Measurements from ENCODE around the gene SFTA2.
"Not testable (repeated sequence)": the region's sequence is repeated elsewhere in the genome, so short reads cannot be mapped to it uniquely, and the experiment has no call there.

SFTA2 gene

DNA sequence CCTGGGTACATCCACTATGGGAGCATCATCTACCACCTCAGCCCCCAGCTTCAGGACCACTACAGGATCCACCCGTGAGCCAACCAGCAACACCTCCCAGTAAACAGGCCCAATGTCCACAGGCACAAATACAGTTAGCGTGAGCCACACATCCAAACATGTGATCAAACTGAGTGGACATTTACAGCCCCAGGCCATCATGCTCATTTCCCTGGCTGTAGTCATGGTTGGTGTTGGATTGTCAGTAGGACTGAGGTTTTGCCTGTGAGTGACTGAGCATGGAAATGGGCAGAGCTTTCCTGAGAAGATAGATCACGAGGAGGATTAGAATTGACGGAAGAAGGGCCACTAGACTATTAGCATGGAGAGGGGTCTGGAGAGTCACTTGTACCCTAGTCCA, 40.8 kb upstream of the SFTA2 start:
- no peak overlapping the region for H3K4me3 ChIP-seq (ENCODE audit: insufficient read depth in 1 of 2, low read depth in 1 of 2, low read length in 2 of 2)
- no peak overlapping the region for H2BK12ac ChIP-seq (ENCODE audit: low read length in 2 of 2)
- 99% methylated on average over 4 of the region's 4 CpGs for WGBS
- H3K9me3 ChIP-seq (ENCODE audit: control insufficient read depth, low read length) = no peaks in the 10 kb centered on the region
- no peak overlapping the region for H3K18ac ChIP-seq (ENCODE audit: low read depth in 1 of 2, low read length in 2 of 2)
- H3K9ac ChIP-seq (ENCODE audit: low read length) = no peak overlapping the region
- H4K91ac ChIP-seq (ENCODE audit: low read length) = no peak overlapping the region
- no peak overlapping the region for H2AK5ac ChIP-seq (ENCODE audit: low read length, severe bottlenecking)
- H3K4me2 ChIP-seq (ENCODE audit: low read length, poor library complexity, severe bottlenecking) = no peak overlapping the region
- no peak overlapping the region for H2AFZ ChIP-seq (ENCODE audit: low read depth, low read length)
- no peak overlapping the region for H3K14ac ChIP-seq (ENCODE audit: low read length in 2 of 2)
- DNase-seq = no peak
- no peak overlapping the region for H4K8ac ChIP-seq (ENCODE audit: low read length)
- H2BK120ac ChIP-seq (ENCODE audit: low read depth, low read length) = no peak overlapping the region
- no peak overlapping the region for H3K4ac ChIP-seq (ENCODE audit: low read depth in 1 of 2, low read length in 2 of 2)
- peaks cover 7 to 20% of the 10 kb centered on the region in 2 experiments for H3K27me3 ChIP-seq (ENCODE audit: control insufficient read depth in 1 of 2, insufficient read depth in 1 of 2, low read length in 2 of 2)
- no peak overlapping the region for H3K23ac ChIP-seq (ENCODE audit: low read length in 2 of 2)
- H3K4me1 ChIP-seq (ENCODE audit: control insufficient read depth, insufficient read depth, low read depth, low read length) = no peaks in the 10 kb centered on the region
- no peaks in the 10 kb centered on the region for H3K36me3 ChIP-seq (ENCODE audit: control insufficient read depth in 1 of 2, insufficient read depth in 2 of 2, low read depth in 1 of 2, low read length in 2 of 2)
- H2BK15ac ChIP-seq (ENCODE audit: low read depth, poor library complexity, severe bottlenecking) = no peak overlapping the region
- no peak overlapping the region for H2BK5ac ChIP-seq (ENCODE audit: low read depth, low read length, poor library complexity, severe bottlenecking)
- no peaks in the 10 kb centered on the region for H3K79me1 ChIP-seq (replicated peaks; ENCODE audit: low read length, poor library complexity, severe bottlenecking)
- H3K27ac ChIP-seq (ENCODE audit: low read length, poor library complexity, severe bottlenecking) = no peak overlapping the region

DNA sequence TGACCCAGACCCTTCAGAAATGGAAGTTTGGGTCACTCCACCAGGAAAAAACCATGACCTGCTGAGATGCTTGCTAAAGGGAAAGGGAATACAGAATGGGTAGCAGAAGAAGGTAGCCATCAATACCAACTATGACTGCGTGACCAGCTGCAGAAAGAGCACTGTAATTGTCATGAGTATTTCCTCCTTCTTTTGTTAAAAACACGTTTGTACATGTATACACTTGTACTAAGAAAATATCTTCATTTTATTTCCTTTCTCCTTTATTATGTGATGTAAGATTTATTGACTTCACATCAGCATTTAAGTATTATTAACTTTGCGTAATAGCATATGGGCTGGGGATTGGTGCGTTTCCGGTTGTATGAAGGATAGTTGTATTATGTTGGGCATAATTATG, 39.0 kb upstream of the SFTA2 start:
- H3K27me3 ChIP-seq (ENCODE audit: control insufficient read depth in 1 of 2, insufficient read depth in 1 of 2, low read length in 2 of 2) = peaks cover 7 to 20% of the 10 kb centered on the region in 2 experiments
- no peak overlapping the region for H2BK15ac ChIP-seq (ENCODE audit: low read depth, poor library complexity, severe bottlenecking)
- H3K18ac ChIP-seq (ENCODE audit: low read depth in 1 of 2, low read length in 2 of 2) = no peak overlapping the region
- no peak overlapping the region for H3K4me3 ChIP-seq (ENCODE audit: insufficient read depth in 1 of 2, low read depth in 1 of 2, low read length in 2 of 2)
- no peak overlapping the region for H3K4me2 ChIP-seq (ENCODE audit: low read length, poor library complexity, severe bottlenecking)
- H2AK5ac ChIP-seq (ENCODE audit: low read length, severe bottlenecking) = no peak overlapping the region
- no peaks in the 10 kb centered on the region for H3K79me1 ChIP-seq (replicated peaks; ENCODE audit: low read length, poor library complexity, severe bottlenecking)
- H3K23ac ChIP-seq (ENCODE audit: low read length in 2 of 2) = no peak overlapping the region
- no peak overlapping the region for H3K9ac ChIP-seq (ENCODE audit: low read length)
- H4K91ac ChIP-seq (ENCODE audit: low read length) = no peak overlapping the region
- no peak overlapping the region for H2BK5ac ChIP-seq (ENCODE audit: low read depth, low read length, poor library complexity, severe bottlenecking)
- H2BK120ac ChIP-seq (ENCODE audit: low read depth, low read length) = no peak overlapping the region
- no peaks in the 10 kb centered on the region for H3K36me3 ChIP-seq (ENCODE audit: control insufficient read depth in 1 of 2, insufficient read depth in 2 of 2, low read depth in 1 of 2, low read length in 2 of 2)
- no peak overlapping the region for H4K8ac ChIP-seq (ENCODE audit: low read length)
- no peak overlapping the region for H3K4ac ChIP-seq (ENCODE audit: low read depth in 1 of 2, low read length in 2 of 2)
- H3K14ac ChIP-seq (ENCODE audit: low read length in 2 of 2) = no peak overlapping the region
- over 99% methylated on average over 3 of the region's 5 CpGs for WGBS
- H3K27ac ChIP-seq (ENCODE audit: low read length, poor library complexity, severe bottlenecking) = no peak overlapping the region
- H2AFZ ChIP-seq (ENCODE audit: low read depth, low read length) = no peak overlapping the region
- H2BK12ac ChIP-seq (ENCODE audit: low read length in 2 of 2) = no peak overlapping the region
- H3K9me3 ChIP-seq (ENCODE audit: control insufficient read depth, low read length) = no peaks in the 10 kb centered on the region
- no peaks in the 10 kb centered on the region for H3K4me1 ChIP-seq (ENCODE audit: control insufficient read depth, insufficient read depth, low read depth, low read length)
- DNase-seq = no peak

DNA sequence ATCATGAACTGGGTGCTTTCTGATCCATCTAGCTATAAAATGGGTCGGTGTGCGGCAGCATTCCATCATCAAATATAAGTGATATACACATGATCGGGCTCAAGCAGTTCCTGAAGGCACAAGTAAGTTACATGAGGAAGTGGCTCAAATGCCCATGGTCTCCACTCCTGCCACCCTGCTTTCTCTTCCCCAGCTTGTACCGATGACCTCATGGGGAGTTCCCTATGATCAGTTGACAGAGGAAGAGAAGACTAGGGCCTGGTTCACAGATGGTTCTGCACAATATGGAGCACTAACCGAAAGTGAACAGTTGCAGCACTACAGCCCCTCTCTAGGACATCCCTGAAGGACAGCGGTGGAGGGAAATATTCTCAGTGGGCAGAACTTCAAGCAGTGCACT, 37.2 kb upstream of the SFTA2 start:
- not testable (repeated sequence) for H2AFZ ChIP-seq (ENCODE audit: low read depth, low read length); H3K79me1 ChIP-seq (replicated peaks; ENCODE audit: low read length, poor library complexity, severe bottlenecking); H3K4ac ChIP-seq (ENCODE audit: low read depth in 1 of 2, low read length in 2 of 2); H2BK5ac ChIP-seq (ENCODE audit: low read depth, low read length, poor library complexity, severe bottlenecking); H3K9ac ChIP-seq (ENCODE audit: low read length); H2BK15ac ChIP-seq (ENCODE audit: low read depth, poor library complexity, severe bottlenecking); H3K27ac ChIP-seq (ENCODE audit: low read length, poor library complexity, severe bottlenecking); H4K8ac ChIP-seq (ENCODE audit: low read length); H3K18ac ChIP-seq (ENCODE audit: low read depth in 1 of 2, low read length in 2 of 2); H3K4me2 ChIP-seq (ENCODE audit: low read length, poor library complexity, severe bottlenecking); H3K4me3 ChIP-seq (ENCODE audit: insufficient read depth in 1 of 2, low read depth in 1 of 2, low read length in 2 of 2); H4K91ac ChIP-seq (ENCODE audit: low read length); H2BK120ac ChIP-seq (ENCODE audit: low read depth, low read length); H2AK5ac ChIP-seq (ENCODE audit: low read length, severe bottlenecking); H3K4me1 ChIP-seq (ENCODE audit: control insufficient read depth, insufficient read depth, low read depth, low read length); DNase-seq; H3K23ac ChIP-seq (ENCODE audit: low read length in 2 of 2); H3K9me3 ChIP-seq (ENCODE audit: control insufficient read depth, low read length); H3K36me3 ChIP-seq (ENCODE audit: control insufficient read depth in 1 of 2, insufficient read depth in 2 of 2, low read depth in 1 of 2, low read length in 2 of 2); H2BK12ac ChIP-seq (ENCODE audit: low read length in 2 of 2)
- 97% methylated on average over 6 of the region's 6 CpGs for WGBS
- peaks cover 14 to 35% of the 10 kb centered on the region in 2 experiments for H3K27me3 ChIP-seq (ENCODE audit: control insufficient read depth in 1 of 2, insufficient read depth in 1 of 2, low read length in 2 of 2)
- peak overlapping the region in 1 of 2 experiments; percentile 28 for H3K14ac ChIP-seq (ENCODE audit: low read length in 2 of 2)

DNA sequence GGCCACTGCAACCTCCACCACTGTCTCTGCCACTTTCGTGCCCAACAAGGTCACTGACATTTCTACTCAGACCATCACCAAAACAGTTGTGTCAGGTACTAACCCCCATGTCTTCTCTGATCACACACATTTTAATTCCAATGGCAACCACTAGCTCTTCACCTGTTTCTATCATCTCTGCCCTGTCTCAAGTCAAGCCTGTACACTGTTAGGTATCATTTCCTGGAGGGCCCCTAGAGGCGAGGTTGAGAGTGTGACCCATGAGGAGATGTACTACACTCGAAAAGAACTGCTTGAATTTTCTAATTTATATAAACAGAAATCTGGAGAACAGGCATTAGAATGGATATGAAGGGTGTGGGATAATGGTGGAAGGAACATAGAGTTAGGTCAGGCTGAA, 34.2 kb upstream of the SFTA2 start:
- 65% methylated on average over 3 of the region's 3 CpGs for WGBS
- no peak overlapping the region for H3K9ac ChIP-seq (ENCODE audit: low read length)

More for the DNA sequence above, 34.2 kb upstream of the SFTA2 start:
- H2BK15ac ChIP-seq (ENCODE audit: low read depth, poor library complexity, severe bottlenecking) = no peak overlapping the region
- H2BK120ac ChIP-seq (ENCODE audit: low read depth, low read length) = no peak overlapping the region
- H3K14ac ChIP-seq (ENCODE audit: low read length in 2 of 2) = peak overlapping the region in 1 of 2 experiments; percentile 11
- H3K4ac ChIP-seq (ENCODE audit: low read depth in 1 of 2, low read length in 2 of 2) = no peak overlapping the region
- H3K23ac ChIP-seq (ENCODE audit: low read length in 2 of 2) = no peak overlapping the region
- no peaks in the 10 kb centered on the region for H3K79me1 ChIP-seq (replicated peaks; ENCODE audit: low read length, poor library complexity, severe bottlenecking)
- DNase-seq = no peak
- no peak overlapping the region for H3K4me2 ChIP-seq (ENCODE audit: low read length, poor library complexity, severe bottlenecking)
- no peaks in the 10 kb centered on the region for H3K9me3 ChIP-seq (ENCODE audit: control insufficient read depth, low read length)
- H3K36me3 ChIP-seq (ENCODE audit: control insufficient read depth in 1 of 2, insufficient read depth in 2 of 2, low read depth in 1 of 2, low read length in 2 of 2) = no peaks in the 10 kb centered on the region
- H3K4me1 ChIP-seq (ENCODE audit: control insufficient read depth, insufficient read depth, low read depth, low read length) = peaks cover 9% of the 10 kb centered on the region
- H3K27me3 ChIP-seq (ENCODE audit: control insufficient read depth in 1 of 2, insufficient read depth in 1 of 2, low read length in 2 of 2) = peaks cover 8 to 21% of the 10 kb centered on the region in 2 experiments
- H4K8ac ChIP-seq (ENCODE audit: low read length) = no peak overlapping the region
- H3K4me3 ChIP-seq (ENCODE audit: insufficient read depth in 1 of 2, low read depth in 1 of 2, low read length in 2 of 2) = no peak overlapping the region
- H3K27ac ChIP-seq (ENCODE audit: low read length, poor library complexity, severe bottlenecking) = no peak overlapping the region
- H4K91ac ChIP-seq (ENCODE audit: low read length) = no peak overlapping the region
- no peak overlapping the region for H2BK12ac ChIP-seq (ENCODE audit: low read length in 2 of 2)
- H3K18ac ChIP-seq (ENCODE audit: low read depth in 1 of 2, low read length in 2 of 2) = no peak overlapping the region
- H2BK5ac ChIP-seq (ENCODE audit: low read depth, low read length, poor library complexity, severe bottlenecking) = no peak overlapping the region
- H2AK5ac ChIP-seq (ENCODE audit: low read length, severe bottlenecking) = no peak overlapping the region
- H2AFZ ChIP-seq (ENCODE audit: low read depth, low read length) = no peak overlapping the region

All from mesenchymal stem cell (in vitro differentiated cells and primary cell).